GM18502 (cell line): ENCODE results near the gene SORCS2.

Source experiments
- ATAC-seq: cut with Tn5 transposase; IDR thresholded peaks from one replicate; pipeline ENCODE4 v1.9.1; 2021; ENCODE audit warnings: mild to moderate bottlenecking; ENCODE audit not compliant: unreplicated experiment, poor library complexity

The SORCS2 gene

DNA sequence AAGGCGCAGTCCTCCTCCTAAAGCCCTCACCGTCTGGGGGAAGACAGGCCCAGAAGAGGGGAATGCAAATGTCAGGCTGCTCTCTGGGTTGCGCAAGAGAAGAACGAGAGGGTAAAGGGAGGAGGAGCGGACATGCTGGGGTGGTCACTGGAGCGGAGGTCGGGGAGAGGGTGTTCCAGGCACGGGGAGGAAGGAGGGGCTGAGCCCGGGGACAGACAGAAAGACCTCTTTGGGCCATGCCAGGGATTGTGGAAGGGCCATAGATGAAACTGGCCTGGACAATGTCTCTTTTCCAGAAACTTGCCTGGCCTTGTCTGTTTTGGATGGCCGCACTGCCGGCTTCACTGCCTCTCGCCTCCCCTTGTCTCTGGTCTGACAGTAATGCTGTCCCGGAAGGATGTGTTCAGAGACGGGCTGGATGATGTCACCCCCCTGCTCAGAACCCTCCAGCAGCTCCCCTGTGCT lies 121.0 kb downstream of the SORCS2 start:
- no peak for ATAC-seq

DNA sequence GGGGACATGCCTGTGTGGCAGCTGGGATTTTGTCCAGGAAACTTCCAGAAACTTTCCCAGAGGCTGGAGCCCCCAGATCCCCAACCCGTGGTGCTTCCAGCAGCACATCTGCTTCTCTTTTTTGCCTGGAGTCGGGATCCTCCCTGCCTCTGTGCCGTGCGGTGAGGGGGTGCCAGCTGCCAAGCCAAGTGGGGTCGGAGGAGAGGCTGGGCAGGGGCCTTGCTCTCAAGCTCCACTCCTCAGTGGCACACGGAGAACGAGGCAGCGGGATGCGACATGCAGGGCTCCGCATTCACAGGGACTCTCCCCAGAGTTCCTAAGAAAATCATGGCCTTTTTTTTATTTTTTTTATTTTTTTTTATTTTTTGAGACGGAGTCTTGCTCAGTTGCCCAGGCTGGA lies 121.7 kb downstream of the SORCS2 start:
- ATAC-seq, result no peak

DNA sequence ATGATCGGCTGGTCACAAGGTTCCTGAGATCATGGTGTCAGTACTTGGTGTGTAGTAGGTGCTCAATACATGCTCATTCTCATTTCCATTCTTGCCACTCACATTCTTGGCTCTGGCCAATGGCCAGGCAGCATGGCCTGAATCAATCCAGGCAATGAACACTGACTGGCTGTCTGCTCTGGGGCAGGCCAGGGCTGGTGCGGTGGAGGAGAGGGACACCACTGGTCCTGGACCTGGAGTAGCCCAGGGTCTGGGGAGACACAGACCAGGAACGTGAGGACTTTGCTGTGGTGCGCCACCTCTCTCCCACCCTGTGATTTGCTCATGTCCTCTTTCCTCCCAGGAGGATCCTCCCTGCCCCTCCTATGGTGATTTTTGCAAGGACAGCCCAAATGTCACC lies 122.9 kb downstream of the SORCS2 start:
- ATAC-seq, result no peak

DNA sequence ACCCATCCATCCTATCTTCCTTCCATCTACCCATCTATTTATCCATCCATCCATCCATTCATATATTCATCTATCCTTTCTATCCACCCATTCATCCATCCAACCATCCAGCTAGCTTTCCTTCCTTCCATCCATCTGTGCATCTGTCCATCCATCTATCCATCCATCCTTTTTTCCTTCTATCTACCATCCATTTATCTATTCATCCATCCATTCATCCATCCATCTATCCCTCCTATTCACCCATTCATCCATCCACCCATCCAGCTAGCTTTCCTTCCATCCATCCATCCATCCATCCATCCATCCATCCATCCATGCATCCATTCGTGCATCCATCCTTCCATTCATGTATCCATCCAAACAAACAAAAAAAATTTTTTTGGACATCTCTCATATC lies 123.6 kb downstream of the SORCS2 start:
- ATAC-seq, result no peak

DNA sequence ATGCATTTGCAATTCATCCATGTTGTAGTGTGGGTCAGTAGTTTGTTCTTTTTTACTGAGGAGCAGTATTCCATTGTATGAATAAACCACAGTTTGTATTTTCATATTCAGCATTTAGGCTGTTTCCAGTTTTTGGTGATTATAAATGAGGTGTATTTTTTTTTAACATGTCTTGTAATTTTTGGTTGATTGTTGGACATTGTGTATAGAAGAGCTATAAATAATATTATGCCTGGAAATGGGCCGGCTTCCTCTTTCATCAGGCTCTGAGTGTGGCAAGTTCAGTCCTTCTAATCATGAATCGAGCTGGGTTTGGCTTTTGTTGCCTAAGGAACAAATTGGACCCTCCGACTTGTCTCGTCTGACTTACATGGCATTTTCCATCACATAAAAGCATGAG lies 126.7 kb downstream of the SORCS2 start:
- no peak for ATAC-seq

DNA sequence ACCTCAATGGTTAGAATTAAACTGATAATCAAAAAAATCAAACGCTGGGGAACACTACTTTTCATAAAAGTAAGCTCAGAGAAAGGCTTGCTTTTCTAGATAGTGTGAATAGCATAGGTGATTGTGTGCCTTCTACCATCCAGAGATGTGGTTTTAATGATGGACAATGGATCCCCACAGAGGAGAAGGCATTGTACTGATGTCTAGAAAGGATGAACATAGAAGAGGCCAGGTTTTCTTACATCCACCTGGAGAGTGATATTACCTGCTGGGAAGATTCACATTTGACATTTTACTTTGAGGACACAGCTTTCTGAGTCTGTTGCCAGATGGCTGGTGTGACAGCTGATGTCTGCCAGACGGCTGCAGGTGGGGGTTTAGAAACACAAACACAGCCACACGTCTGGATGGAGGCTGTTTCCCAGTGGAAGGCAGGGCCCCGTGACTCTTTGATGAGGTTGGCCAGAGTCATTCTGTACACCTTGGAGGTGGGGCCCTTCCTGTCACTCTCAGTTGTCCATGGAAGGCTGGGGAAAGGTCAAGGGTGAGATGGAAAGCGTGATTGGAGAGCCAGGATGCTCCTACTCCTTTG lies 128.0 kb downstream of the SORCS2 start:
- ATAC-seq, result no peak

DNA sequence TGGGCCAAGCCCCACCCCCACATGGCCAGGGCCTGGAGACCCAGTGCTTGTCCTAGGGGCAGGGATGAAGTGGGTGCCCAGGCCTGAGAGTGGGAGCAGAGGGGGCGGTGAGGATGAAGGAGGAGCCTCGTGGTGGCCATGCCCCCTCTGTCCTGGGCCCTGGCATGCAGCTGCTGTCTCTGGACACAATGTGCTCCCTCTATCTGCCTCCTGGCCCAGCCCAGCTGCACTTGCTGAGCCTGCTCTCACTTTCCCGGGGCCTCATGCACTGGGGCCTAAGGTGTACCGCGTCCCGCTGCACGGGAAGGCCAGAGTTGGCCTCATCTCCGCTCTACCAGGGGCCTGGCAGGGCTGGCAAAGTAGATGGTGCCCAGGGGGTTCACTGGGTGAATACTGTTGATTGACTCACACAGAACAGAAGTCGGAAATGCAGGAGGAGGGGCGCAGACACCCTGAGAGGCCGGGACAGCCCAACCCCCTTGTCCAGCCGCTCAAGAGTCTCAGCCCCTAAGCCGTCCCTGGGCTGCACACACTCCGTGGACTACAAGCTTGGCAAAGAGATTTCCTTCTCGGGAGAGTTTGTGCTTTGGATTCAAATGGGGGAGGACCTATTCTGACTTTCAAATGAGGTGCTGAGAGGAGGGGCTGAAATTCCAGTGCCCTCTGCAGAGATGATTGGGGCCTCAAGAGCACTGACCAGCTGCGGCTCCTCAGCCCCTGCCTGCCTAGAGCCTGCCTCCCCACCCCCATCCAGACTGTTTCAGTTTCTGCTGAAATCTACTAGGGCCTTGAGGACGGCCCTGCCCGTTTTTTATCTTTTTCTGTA lies 130.0 kb downstream of the SORCS2 start:
- no peak for ATAC-seq

DNA sequence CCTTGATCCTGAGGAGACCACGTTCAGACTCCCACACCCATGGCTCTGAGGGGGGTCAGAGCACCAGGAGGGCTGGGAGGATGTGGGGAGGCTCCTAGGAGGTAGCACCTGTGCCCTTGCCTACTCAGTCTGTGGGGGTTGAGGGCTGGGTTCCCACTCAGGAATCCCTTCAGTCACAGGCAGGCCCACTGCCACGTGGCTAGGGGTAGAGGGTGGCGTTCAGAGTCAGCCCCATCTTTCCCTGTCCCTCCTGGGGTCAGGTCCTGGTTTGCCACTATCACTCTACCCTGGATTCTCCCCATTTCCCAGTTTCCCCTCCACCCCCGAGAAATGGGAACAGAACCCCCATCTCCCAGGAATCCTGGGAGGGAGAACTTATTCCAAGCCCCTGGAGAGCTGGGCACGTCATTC lies 131.1 kb downstream of the SORCS2 start:
- ATAC-seq, result no peak

DNA sequence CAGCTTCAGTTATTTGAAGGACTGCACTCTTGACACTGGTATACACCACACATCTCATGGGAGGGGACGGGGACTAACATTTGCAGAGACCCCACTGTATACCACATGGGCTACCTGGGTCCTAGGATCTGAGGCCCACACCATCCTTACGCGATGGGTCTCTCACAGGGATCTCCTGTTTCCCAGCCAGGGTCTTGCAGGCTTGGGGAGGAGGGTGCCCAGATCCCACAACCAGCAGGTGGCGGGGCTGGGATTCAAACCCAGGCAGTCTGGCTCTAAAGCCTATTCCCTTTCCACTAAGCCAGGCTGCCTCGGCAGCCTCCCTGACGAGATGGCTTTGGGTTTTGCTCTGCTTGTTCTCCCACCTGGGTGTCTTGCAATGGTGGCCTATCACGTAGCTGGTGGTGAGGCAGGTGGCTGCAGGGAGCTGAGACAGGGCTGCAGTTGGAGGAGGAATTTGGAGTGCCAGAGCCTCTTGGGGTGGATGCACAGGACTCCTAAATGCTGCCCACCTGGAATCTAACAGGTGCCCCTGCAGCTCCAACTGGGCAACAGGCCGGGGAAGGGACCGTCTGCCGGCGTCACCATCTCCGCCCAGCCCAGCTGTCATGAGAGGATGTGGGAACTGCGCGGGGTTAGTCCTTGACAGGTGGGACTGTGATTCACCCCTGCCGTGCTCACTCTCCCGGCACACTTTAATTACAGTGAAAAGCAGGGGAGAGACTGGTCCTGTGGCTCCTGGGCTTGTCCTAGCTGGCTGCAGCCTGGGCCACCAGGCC lies 131.7 kb downstream of the SORCS2 start:
- no peak for ATAC-seq

DNA sequence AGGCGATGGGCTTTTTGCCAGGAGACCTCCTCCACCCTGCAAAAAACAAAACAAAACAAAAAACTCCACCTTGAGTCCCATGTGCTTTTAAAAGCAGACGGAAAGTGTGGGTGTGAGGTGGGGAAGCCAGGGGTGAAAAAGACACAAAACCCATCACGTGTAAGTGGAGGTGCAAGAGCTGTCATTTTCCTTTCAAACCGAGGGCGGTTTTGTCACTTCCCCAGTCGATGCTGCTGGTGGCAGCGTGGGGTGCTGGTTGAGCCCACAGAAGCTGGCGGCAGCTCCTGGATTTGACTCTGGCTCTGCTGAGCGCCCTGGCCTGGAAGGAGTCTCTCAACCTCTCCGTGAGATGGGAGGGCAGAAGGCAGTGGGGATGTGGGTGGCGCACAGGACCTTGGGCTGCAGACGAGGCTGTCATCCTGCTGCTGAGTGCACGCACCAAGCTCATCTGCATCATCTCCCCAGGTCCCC lies 132.3 kb downstream of the SORCS2 start:
- ATAC-seq, result no peak

DNA sequence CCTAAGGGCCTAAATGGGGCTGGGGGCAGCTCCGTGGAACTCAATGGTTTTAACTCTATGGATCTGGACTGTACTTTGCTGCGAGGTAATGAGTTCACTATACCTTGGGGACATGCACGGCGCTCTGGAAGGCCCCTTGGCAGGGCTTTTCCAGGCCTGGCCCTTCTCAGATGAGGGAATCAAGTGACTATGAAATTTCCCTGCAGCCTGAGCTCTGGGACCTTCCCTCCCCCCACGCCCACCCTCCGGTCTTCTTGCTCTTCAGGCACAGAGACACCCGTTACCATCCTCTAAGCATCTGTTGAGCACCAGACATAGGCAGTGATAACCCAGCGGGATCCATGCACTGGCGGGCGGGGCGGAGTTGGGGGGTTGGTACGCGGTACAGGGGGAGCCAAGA lies 133.2 kb downstream of the SORCS2 start:
- no peak for ATAC-seq

DNA sequence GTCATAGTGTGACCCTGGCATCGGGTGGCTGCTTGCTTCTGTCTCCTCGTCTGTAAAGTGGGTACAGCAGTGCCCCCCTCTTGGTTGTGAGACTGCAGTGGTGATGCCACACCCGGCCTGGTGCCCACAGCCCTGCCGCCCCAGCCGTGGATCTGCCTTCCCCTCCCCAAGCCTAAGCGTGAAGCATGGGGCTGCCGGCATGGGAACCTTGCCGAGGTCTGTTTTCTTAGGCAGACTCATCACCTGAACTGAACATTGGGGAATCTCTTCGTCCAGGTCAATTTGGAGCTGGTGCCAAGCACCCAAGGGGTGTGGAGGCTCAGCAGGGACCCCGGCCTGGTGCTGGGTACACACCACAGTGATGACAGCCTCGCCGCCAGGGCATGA lies 134.0 kb downstream of the SORCS2 start:
- ATAC-seq, result no peak

DNA sequence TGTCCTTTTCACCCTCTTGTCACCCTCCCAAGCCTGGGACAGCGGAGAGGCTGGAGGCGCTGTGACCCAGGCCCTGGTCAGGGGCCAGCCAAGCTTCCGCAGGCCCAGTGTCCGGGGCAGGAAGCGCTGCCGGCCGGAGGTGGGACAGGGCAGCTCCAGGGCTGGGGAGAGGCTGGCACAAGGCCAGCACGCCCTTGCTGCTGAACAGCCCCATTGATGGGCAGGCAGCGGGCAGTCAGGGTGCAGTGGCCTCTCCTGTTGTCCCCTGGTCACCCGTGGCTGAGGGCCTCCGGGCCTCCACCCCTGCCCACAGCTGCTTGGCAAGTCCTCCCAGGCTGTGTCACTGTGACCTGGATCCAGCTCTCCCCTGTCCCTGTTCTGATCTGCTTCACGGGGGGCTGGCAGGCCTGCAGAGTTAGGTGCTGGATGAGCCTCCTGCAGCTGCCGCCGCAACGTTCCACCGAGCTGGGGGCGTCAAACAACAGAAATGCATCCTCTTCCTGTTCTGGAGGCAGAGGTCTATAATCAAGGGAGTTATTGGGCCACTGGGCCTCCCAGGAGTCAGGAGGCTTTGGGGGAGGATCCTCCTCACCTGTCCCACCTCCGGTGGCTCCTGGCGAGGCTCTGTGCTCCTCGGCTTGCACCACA lies 134.5 kb downstream of the SORCS2 start:
- ATAC-seq, result no peak

DNA sequence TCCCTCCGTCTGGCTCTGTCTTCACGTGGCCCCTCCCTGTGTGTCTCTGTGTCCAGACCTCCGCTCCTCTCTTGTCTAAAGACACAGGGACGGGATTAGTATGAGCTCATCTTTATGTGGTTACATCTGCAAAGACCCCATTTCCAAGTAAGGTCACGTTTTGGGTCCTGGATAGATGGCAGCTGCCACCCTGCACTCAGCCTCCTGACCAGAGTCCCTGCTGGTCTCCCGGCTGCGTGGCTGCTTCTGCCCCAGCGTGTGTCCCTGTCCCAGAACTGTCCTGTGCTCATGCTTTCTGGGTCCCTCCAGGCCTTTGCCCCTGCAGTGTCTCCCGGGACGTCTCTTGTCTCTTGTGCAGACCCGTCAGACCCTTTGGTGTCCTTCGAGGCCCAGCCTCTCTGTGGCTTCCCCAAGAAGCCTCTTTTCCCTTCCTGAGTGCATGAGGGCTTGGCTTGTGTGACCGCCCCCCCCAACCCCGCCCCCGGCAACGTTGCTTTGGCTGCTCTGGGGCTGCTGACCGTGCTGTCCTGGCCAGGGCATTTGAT lies 135.1 kb downstream of the SORCS2 start:
- no peak for ATAC-seq

DNA sequence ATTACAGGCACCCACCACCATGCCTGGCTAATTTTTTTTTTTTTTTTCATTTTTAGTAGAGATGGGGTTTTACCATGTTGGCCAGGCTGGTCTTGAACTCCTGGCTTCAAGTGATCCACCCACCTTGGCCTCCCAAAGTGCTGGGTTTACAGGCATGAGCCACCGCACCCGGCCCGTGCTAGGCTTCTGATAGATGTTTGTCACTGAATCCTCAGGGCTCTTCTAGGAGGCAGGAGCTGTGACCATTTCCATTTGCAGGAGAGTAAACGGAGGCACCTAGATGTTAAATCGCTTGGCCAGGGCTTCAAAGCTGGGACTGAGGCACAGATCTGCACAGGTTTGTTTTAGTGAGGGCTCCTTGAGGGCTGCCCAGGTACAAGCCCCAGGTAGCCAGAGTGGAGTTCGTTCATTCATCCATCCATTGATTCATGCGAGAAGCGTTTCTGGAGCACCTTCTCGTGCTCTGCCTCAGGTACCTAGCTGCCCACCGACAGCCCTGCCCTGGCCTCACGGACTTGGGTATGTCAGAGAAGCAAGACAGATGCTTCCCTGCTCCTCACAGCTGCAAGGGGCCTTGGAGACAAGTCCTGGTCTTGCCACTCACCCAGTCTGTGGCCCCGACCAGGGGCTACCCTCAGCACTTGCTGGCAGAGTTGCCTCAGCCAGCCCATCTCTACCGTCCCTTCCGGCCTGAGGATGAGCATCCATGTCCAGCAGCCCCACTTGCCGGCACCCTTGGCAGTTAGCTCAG lies 136.0 kb downstream of the SORCS2 start:
- no peak for ATAC-seq

DNA sequence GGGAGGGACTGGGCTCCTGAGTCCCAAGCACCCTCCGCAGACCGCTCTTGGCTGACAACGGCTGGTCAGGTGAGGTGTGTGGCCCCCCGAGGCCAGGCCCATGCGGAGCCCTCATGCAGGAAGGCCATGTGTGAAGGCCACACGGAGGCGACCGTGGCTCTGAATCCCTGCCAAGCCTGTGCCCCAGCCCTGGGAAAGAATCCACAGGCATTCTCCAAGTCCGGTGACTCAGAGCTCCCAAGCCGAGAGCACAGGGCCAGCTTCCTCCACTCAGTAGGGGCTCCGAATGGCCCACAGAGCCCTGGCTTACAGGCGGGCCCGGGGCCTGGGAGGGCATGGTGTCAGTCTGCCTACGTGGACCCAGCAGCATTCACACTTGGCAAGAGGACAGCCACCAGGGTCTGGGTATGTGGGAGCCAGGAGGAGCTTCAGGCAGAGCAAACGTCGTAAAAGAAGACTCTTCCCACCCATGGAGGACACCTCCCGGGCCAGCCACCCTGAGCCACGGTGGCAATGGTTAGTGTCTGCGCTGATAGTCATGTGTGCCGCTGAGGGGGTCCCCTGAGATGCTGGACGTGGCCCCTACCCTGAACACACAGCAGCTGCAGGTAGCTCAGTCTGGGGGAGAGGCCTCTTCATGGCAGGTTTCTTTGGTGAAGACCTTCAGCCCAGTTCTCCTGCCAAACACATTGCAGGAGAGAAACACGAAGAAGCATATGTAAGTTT lies 136.7 kb downstream of the SORCS2 start:
- ATAC-seq, result no peak

DNA sequence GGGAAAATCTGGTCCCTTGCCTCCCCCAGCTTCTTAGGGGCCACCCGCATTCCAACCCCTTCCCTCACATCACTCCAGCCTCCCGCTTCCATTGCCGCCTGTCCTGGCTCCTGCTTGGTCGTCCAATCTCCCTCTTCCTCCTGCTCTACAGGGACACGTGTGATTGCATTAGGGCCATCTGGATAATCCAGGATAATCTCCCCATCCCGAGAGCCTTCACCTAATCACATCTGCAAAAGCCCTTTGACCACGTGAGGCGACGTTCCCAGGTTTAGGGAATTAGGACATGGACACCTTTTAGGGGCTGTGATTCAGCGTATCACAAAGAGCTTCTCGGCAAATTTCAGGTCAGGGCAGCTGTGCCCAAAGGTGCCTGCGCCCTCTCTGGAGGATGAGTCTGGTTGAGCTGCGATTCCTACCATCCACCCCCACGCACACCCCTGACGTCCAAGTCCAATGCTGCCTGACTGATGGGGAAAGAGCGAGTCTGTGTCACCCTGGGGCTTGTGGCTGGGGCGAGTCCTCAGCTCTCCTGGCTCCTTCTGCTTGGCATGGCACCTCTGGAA lies 137.8 kb downstream of the SORCS2 start:
- ATAC-seq, result no peak

DNA sequence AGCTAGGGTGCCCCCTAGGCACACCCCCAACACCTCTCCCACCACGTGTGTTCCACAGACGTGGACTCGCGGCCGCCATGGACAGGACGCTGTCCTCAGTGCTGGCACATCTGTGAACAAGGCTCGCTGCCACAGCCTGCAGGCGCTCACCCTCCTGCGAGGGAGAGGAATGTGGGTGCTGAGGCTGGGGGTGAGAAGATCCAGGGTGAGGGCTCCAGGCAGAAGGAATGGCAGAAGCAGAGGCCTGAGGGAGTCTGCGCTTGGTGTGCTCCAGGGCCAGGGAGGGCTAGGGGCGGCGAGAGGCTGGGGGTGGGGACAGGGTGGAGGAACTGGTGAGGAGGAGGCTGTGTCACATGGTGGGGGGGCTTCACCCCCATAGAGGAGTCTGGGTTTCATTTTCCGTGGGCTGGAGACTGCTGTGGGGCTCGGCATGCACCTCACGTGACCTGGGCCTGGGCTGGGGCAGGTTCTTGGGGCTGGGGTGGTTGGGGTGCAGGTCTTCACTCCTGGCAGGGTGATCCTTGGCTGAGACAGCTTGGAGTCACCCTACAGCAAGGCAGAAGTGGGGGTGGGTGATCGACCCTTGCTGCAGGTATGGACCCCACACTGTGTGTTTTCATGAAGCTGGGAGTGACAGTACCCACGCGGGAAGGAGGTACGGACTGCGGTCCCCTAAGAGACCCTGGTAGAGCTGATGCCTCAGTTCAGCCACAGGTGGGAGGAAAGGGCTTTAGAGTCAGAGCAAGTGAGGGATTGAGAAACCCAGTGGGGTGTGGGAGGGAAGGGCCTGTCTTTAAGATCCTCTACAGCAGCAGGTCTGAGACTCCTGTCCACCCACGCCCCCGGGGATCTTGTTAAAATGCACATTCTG lies 138.7 kb downstream of the SORCS2 start:
- ATAC-seq, result no peak
